HL-60 (cell line): Measurements from ENCODE around the gene NDUFS2.
"Not testable (repeated sequence)": the region's sequence is repeated elsewhere in the genome, so short reads cannot be mapped to it uniquely, and the experiment has no call there.

Experiments used
- DNase-seq, 2 experiments: peaks; one replicate each; pipeline ENCODE4 v3.0.0-alpha.2; 2010 to 2020; ENCODE audit warnings: low read depth in 1 of 2, low spot score in 1 of 2
- H3K27ac ChIP-seq: fragments of 250-450 bp; sonication (Bioruptor Pico); replicated peaks from 2 replicates; pipeline ENCODE4 v1.5.1; 2020; ENCODE audit warnings: mild to moderate bottlenecking, moderate library complexity
- H3K27me3 ChIP-seq: fragments of 250-450 bp; sonication (Bioruptor Pico); 2 replicates; pipeline ENCODE4 v1.5.1; 2021; ENCODE audit warnings: mild to moderate bottlenecking, moderate library complexity; ENCODE audit not compliant: insufficient read depth, poor library complexity, severe bottlenecking
- H3K4me3 ChIP-seq: replicated peaks from 2 replicates; pipeline ENCODE4 v1.5.1; 2011; ENCODE audit warnings: mild to moderate bottlenecking, control low read depth, low read length; ENCODE audit not compliant: insufficient read depth
- GABPA ChIP-seq: IDR thresholded peaks from 2 replicates; pipeline ENCODE4 v1.6.1; 2012; ENCODE audit warnings: low read depth
- POLR2AphosphoS5 ChIP-seq: IDR thresholded peaks from 2 replicates; pipeline ENCODE4 v1.6.1; 2012; ENCODE audit warnings: low read depth
- SPI1 ChIP-seq: IDR thresholded peaks from 2 replicates; pipeline ENCODE4 v1.6.1; 2012; ENCODE audit warnings: low read depth, mild to moderate bottlenecking, borderline replicate concordance
- TF ChIP-seq, protein P1 (sequence below): IDR thresholded peaks from 2 replicates; pipeline ENCODE4 v1.6.1; 2012; ENCODE audit warnings: low read depth; ENCODE audit not compliant: insufficient replicate concordance
- TF ChIP-seq, protein P2 (sequence below): IDR thresholded peaks from one replicate; pipeline ENCODE4 v1.5.1; 2011; ENCODE audit warnings: low read length, control low read depth, inconsistent platforms; ENCODE audit not compliant: insufficient read depth

The NDUFS2 gene

DNA sequence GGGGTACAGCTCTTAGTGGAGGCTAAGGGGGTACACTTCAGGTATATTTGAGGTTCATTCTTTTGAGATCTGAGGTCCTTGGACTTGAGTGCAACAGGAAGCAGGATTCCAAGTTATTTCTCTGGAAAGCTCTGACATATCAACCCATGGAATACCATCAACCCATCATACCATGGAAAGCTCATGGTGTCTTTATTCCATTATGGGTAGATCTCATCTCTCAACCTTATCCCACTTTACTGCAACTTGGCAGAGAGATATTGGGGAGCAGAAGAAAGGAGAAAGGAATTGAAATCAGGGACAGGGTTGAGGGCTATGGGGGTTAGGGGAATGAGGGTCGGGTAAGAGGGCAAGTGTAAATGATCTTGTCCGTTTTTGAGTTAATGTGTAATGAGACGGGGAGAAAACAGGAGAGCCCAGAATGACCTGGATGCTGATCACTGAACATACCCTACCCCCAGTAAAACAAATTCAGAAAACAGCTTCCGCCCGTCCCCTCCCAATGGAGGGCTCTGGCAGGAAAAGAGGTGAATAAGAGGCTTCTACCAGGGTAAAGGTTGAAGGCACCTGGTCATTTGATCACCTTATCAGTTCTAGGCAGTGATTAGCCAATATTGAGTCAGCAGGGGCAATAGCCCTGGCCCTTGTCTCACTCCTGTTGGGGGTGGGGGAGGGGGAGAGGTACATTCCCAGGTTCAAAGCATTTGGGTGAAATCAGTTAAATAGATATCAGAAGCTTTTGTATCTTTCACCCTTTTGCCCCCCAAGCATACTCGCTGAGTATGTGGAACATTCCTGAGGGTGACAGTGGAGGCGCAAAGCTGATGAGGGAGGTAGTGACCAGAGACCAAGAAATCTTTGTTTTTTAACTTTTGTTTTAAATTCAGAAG lies 21.9 kb downstream of the NDUFS2 start:
- TF ChIP-seq, protein P1, sequence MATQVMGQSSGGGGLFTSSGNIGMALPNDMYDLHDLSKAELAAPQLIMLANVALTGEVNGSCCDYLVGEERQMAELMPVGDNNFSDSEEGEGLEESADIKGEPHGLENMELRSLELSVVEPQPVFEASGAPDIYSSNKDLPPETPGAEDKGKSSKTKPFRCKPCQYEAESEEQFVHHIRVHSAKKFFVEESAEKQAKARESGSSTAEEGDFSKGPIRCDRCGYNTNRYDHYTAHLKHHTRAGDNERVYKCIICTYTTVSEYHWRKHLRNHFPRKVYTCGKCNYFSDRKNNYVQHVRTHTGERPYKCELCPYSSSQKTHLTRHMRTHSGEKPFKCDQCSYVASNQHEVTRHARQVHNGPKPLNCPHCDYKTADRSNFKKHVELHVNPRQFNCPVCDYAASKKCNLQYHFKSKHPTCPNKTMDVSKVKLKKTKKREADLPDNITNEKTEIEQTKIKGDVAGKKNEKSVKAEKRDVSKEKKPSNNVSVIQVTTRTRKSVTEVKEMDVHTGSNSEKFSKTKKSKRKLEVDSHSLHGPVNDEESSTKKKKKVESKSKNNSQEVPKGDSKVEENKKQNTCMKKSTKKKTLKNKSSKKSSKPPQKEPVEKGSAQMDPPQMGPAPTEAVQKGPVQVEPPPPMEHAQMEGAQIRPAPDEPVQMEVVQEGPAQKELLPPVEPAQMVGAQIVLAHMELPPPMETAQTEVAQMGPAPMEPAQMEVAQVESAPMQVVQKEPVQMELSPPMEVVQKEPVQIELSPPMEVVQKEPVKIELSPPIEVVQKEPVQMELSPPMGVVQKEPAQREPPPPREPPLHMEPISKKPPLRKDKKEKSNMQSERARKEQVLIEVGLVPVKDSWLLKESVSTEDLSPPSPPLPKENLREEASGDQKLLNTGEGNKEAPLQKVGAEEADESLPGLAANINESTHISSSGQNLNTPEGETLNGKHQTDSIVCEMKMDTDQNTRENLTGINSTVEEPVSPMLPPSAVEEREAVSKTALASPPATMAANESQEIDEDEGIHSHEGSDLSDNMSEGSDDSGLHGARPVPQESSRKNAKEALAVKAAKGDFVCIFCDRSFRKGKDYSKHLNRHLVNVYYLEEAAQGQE, result no peak
- TF ChIP-seq, protein P2, sequence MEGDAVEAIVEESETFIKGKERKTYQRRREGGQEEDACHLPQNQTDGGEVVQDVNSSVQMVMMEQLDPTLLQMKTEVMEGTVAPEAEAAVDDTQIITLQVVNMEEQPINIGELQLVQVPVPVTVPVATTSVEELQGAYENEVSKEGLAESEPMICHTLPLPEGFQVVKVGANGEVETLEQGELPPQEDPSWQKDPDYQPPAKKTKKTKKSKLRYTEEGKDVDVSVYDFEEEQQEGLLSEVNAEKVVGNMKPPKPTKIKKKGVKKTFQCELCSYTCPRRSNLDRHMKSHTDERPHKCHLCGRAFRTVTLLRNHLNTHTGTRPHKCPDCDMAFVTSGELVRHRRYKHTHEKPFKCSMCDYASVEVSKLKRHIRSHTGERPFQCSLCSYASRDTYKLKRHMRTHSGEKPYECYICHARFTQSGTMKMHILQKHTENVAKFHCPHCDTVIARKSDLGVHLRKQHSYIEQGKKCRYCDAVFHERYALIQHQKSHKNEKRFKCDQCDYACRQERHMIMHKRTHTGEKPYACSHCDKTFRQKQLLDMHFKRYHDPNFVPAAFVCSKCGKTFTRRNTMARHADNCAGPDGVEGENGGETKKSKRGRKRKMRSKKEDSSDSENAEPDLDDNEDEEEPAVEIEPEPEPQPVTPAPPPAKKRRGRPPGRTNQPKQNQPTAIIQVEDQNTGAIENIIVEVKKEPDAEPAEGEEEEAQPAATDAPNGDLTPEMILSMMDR, result no peak
- TF ChIP-seq GABPA, result no peak
- no peak for TF ChIP-seq POLR2AphosphoS5
- TF ChIP-seq SPI1, result no peak
- Histone ChIP-seq H3K4me3 (no peak overlapping the region), H3K27me3 (no peaks in the 10 kb centered on the region), H3K27ac (no peak overlapping the region)
- DNase-seq, result no peak

DNA sequence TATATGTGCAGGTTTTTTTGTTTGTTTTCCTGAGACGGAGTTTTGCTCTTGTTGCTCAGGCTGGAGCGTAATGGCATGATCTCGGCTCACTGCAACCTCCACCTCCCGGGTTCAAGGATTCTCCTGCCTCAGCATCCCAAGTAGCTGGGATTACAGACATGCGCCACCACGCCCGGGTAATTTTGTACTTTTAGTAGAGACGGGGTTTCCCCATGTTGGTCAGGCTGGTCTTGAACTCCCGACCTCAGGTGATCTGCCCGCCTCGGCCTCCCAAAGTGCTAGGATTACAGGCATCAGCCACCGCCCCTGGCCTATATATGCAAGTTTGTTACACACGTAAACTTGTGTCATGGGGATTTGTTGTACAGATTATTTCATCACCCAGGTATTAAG lies 22.5 kb downstream of the NDUFS2 start:
- DNase-seq, H3K27me3 ChIP-seq, H3K4me3 ChIP-seq: not testable (repeated sequence)
- peak overlapping the region; percentile 24; the same call in 1 of the 2 replicates for H3K27ac ChIP-seq

DNA sequence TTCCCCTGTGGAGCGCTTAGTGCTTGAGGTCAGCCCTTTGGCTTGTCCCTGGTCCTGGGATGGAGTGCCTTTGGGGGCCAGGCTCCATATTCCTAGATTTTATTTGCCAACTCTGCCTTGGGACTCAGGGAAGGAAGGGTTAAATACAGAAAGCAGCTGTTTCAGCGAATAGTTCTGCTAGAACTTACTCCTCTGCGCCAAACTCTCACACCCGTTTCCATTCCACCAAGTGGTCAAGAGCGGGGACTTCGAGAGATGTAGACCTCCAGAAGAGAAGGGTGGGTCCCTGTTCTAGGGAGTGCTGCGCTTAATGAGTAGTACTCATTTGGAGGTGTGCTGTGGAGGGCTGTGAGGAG lies 23.0 kb downstream of the NDUFS2 start:
- TF ChIP-seq, protein P1, result no peak
- TF ChIP-seq, protein P2, result no peak
- Histone ChIP-seq H3K4me3 (no peak overlapping the region), H3K27me3 (no peaks in the 10 kb centered on the region), H3K27ac (peak overlapping the region; percentile 24)
- DNase-seq, result no peak

DNA sequence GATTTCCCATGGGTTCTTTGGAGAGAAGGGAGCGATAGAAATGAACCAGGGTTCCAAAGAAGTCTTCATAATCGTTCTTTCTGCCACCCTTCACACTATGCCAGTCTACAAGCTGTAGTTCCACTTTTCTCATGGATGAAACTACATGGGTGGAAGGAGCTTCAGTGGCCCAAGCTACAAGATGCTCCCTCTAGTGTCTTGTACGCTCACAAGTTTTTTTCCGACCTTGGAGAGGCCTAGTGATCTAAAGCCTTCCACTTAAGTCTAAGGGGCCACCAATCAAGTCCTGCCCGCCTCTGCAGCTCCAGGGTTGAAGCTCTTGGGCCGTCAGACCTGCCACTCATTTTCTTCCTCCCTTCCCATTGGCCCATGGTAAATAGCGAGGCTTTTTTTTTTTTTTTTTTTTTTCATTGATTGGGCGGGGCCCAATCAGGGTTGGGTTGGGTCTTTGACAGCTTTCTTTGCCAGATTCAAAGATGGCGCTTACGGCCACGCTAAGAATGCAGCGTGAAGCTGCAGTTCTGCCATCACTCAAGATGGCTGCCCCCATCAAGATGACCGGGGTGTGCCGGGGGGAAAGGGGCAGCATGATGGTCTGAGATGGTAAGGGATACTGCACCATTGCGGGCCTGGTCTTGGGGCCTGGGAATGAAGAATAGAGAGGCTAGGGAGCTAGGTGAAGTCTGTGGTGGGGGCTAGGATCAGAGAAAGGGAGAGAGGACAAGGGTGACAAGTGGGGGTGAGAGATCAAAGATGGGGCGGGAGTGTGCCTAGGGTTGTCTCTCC lies 23.6 kb downstream of the NDUFS2 start, which contains the start of gene TOMM40L:
Gene TOMM40L, plus strand, starts transcription at position 527 of the 786 bp plus-strand sequence. CDS start 430 bp downstream, outside the sequence.
- peak within 1 kb of the TSS; percentile 73 for H3K27ac ChIP-seq
- peak; percentile 98 to 99 for DNase-seq
- TF ChIP-seq, protein P1, result peak; percentile 48
- TF ChIP-seq POLR2AphosphoS5 (peak; percentile 72), GABPA (no peak), SPI1 (peak; percentile 30; the same call in 1 of the 2 replicates)
- TF ChIP-seq, protein P2, result peak; percentile 69
- peak within 1 kb of the TSS; percentile 86 for H3K4me3 ChIP-seq
- no peaks in the 10 kb centered on the region for H3K27me3 ChIP-seq
